GM12873 (cell line): ENCODE results near the gene CUL3.

Source experiments
- CTCF ChIP-seq: IDR thresholded peaks from 2 replicates; pipeline ENCODE4 v1.5.1; 2012; ENCODE audit warnings: low read depth, mild to moderate bottlenecking, moderate library complexity, low read length, control low read depth; ENCODE audit not compliant: insufficient read depth; ENCODE audit errors: missing control alignments

Gene CUL3

DNA sequence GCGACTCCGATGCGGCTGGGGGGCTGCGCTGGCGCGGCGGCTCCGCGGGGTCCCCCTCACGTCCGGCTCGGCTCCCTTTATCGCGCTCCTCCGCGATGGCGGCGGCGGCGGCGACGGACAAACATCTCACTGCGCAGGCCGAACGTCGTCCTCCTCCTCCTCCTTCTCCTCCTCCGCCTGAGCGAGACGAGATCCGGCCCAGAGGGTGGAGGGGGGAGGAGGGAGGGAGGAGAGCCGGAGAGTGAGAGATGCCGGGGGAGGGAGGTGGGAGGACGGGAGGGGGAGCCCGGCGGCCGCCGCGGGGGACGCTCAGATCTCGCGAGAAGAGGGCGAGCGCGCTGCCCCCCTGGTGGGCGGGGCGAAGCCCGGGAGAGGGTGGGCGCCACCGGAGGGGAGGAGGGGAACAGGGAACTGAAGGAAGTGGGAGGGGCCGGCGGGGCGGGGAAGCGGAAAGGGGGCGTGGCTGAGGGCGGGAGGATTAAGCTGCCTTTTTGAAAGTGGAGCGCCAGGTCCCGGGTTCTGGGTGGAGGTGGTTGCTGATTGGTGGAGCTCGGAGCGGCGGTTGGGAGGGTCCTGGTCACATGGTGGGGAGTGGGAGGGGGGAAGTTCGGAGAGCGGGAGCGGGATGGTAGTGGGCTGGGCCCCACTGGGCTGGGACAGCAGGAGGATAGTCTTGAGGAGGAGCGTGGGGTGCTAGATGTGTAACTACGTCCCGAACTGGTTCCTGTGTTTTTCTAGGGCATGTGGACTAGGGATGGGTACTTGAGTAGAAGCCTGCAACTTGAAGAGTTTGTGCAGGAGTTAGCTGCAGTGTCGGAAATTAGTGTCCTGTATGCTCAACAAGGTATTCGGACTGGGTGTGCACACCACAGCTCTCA is at the start of gene CUL3:
CUL3 (minus strand) TSS at position 153 of the 878 bp plus-strand sequence. CDS start 354 bp downstream, outside the sequence.
- no peak for TF ChIP-seq CTCF

DNA sequence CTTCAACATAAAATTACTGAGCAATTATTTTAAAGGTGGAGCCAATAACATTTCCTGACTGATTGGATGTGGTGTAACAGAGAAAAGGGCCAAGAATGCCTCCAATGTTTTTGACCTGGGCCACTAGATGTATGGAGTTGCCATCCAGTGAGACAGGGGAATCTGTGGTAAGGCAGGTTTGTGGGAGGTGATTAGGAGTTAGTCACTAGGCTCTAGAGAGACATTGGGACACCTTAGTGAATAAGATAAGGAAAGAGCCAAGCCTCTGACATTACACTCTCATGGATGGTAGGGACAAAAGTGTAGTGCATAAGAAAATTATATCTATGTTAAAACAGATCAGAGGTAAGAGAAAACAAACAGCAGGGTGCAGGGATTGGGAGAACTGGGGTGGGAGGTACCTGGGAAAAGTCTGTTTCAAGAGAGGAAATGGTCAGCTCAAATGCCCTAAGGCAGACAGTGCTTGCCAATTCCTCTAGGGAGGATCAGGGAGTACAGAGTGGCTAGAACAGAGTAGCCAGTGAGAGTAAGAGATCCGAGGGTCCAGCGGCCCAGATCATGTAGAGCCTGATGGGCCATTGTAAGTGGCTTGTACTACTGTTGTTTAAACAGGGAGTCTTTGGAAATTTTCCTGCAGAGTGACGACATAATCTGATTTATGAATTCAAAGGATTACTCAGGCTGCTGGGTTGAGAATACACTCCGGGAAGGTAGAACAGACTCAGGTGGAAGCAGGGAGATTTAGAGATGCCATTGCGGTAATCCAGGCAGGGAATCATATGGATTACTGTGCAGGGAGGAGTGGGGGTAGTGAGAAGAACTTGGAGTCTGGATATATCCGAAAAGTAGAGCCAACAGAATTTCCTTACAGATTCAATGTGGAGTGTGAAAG is 45.7 kb upstream of the CUL3 start:
- TF ChIP-seq CTCF: no peak

GRCh38 chr2:224628416-224628815 is 43.3 kb upstream of the CUL3 start:
- TF ChIP-seq CTCF: no peak

GRCh38 chr2:224626735-224627134 is 41.6 kb upstream of the CUL3 start:
- no peak for TF ChIP-seq CTCF

DNA sequence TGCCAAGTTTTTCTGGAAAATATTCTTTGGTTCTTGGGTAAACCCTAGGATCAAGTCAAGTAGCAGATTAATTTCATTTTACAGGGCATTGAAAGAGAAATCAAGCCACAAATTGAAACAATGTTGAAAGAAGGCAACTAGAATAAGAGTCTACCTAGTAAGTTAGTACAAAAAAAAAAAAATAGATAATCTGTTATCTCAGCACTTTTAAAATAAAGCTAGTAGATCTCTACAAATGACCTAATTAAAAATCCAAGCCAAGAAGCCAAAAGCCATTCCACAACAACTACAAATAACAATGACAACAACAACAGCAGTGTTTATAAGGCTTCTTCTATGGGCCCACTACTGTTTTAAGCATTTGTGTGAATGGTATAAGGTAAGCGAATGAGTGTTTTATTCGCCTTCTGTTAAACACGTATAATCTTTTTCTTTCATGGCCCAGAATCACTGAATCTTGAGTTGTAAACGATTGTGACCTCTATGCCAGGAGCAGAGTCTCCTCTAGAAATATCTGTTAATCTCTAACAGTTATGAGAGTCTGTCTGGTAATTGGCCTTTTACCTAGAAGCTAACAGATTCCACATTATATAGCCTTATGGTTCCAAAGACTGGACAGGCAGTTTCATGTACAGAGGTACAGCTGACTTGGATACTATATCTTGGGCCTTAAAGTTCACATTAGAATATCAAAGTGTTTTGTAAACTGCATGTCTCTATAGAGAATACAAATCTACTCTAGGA is 28.6 kb upstream of the CUL3 start:
- TF ChIP-seq CTCF: no peak

DNA sequence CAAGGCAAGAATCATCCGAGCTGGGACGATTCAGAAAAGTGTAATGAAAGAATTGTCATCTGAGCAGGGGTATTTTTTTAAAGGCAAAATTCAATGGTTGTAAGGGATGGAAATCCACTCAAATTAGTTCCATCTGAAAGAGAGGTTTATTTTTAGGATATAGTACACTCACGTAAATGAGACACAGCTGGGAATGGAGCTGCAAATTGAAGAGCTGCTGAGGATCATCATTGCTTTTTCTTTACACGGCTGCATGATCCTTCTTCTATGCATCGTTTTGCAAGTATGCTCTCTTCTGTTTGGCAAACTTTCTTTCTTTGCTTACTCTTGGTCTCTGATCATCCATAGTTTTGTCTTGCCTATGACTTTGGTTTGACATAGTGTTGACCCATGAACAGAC is 27.4 kb upstream of the CUL3 start:
- no peak for TF ChIP-seq CTCF
